IMR-90 (cell line): ENCODE measurements around the gene HHIPL1.
A peak's percentile ranks its signal among the peaks of the same experiment; 100 is the strongest.

Experiments used
- CTCF ChIP-seq: conservative IDR thresholded peaks from 2 replicates; pipeline ENCODE4 v1.5.1; 2012; ENCODE audit warnings: mild to moderate bottlenecking, low read depth, low read length, improper control_type of control experiment
- POLR2A ChIP-seq: IDR thresholded peaks from 2 replicates; pipeline ENCODE4 v1.6.1; 2012; ENCODE audit warnings: mild to moderate bottlenecking, low read depth, low read length

GRCh38 chr14:99609245-99610170 lies 35.4 kb upstream of the HHIPL1 start:
- TF ChIP-seq CTCF (peak; percentile 64), POLR2A (no peak)
